ENCODE results near the gene CCNF.

The CCNF gene

DNA sequence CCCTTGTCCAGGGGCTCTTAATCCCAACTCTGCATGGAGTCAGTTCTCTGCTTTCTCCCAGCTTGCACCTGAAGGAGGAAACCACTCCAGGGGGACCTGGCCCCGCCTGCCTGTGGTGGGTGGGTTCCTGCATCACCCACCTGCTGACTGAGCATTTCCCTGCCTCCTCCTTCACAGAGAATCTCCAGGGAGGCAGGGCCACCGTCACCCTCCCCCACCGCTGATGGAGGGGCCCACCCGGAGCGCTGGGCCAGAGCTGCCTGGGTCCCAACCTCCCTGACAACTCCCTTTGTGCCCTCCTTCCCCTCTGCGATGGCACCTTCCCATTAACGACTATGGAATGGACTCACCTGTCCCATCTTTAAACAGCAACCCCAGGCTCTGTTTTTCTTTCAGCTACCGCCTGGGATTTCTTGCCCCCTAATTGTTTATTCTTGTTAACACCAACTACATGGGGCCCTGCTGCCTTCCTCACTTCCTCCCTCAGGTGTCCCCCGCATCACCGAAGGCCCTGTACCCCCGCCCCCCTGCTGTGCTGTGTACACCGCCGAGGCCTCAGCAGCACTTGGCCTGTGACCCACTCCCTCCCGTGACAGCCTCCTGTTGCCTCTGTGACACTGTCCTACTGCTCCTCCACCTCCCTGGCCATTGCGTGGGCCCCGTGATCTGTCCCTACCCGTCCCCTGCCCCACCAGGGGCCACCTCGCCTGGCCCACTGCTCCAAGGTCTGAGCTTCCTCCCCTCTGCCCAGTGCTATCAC, 29.8 kb downstream of the CCNF start:
- no peak for DNase-seq

DNA sequence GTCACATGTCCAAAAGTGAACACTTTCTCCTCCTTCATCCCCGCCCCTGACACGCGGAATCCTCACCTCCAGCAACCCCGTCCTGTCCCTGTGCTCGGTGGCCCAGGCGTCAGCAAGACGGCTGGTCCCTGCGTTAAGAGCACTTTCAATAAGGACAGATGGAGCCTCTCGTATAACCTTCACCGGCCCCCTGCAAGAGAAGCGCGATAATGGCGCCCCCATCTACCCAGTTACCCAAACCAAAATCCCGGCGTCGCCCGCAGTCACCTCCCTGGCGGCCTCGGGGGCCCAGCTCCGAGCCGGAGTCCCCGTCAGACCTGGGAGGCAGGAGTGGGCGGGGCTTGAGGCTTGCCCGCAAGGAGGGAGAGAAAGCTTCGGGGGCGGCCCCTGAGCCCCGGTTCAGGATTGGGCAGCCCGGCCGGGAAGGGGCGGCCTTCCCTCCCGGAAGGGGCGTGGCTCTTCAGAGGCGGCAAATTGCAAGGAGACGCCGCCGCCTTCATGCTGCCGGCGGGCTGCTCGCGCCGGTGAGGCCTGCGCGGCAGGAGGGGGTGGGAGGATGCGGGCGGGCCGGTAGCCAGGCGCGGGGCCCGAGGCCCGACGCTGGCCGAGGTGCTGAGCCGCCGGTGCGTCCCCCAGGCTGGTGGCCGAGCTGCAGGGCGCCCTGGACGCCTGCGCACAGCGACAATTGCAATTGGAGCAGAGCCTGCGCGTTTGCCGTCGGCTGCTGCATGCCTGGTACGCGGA, 30.6 kb downstream of the CCNF start, which contains the start of gene TEDC2:
Gene TEDC2, plus strand, starts transcription at position 463 of the 744 bp plus-strand sequence. Its CDS starts 36 bp downstream, at position 499.
- peak; percentile 30 to 91 (median 86) for DNase-seq

DNA sequence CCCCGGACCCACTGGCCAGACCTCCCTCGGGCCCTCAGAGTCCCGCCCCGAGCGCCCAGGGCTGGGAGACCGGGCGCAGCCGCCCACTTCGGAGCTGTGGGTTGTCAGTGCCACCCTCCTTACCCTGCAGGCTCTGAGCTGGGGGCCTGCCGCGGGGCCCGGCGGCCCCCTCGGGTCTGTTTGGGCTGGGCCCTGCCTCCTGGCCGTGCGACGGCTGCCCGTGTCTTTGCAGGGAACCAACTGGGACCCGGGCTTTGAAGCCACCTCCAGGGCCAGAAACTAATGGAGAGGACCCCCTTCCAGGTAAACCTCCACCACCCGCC, 31.1 kb downstream of the CCNF start:
- DNase-seq = no peak

DNA sequence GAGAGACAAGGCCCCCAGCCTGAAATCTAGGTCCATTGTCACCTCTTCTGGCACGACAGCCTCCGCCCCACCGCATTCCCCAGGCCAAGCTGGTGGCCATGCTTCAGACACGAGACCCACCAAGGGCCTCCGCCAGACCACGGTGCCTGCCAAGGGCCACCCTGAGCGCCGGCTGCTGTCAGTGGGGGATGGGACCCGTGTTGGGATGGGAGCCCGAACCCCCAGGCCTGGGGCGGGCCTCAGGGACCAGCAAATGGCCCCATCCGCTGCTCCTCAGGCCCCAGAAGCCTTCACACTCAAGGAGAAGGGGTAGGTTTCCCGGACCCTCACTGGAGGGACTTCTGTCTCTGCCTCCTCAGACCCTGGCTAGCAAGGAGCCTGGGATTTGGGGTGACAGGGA, 31.7 kb downstream of the CCNF start:
- DNase-seq = no peak

DNA sequence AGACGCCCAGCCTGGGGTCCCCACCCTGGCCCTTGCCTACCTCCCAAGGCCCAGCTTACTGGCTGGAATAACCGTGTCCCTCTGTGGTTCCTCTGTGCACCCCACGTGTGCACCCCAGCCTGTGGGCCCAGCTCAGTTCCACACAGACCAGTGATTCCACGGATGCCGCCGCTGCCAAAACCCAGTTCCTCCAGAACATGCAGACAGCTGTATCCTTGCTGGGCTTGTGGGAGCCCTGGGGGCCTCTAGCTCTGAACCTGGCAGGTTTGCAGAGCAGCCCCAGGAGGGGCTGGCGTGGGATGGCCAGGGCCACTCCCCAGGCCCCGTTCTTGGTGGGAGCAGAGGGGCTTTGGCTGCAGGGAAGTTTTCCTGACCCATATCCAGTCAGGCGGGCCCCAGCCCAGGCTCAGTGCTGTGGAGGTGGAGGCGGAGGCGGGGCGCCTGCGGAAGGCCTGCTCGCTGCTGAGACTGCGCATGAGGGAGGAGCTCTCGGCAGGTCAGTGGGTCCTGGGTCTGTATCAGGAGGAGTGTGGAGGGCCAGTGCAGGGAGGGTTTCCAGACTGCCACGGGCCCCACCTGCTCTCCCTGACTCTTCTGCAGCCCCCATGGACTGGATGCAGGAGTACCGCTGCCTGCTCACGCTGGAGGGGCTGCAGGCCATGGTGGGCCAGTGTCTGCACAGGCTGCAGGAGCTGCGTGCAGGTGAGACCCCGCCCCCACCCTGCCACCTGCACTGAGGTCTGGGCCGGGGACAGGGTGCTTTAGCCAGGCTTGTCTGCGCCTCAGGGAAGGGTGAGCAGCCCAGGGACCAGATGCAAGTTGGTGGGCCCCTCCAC, 33.0 kb downstream of the CCNF start:
- no peak for DNase-seq

DNA sequence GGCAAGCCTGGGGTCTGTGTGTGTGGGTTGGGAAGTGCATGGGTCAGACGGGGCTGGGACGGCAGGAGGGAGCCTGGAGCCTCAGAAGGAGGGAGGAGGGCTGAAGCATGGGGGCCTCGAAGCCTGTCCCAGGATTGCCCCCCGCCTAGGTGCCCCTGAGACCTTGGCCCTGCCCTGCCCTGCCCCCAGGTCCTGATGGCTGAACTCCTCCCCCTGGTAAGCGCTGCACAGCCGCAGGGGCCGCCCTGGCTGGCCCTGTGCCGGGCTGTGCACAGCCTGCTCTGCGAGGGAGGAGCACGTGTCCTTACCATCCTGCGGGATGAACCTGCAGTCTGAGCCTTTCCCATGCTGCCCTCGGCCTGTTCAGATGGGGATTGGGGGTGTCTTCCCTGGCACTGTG, 35.1 kb downstream of the CCNF start:
- DNase-seq = no peak

DNA sequence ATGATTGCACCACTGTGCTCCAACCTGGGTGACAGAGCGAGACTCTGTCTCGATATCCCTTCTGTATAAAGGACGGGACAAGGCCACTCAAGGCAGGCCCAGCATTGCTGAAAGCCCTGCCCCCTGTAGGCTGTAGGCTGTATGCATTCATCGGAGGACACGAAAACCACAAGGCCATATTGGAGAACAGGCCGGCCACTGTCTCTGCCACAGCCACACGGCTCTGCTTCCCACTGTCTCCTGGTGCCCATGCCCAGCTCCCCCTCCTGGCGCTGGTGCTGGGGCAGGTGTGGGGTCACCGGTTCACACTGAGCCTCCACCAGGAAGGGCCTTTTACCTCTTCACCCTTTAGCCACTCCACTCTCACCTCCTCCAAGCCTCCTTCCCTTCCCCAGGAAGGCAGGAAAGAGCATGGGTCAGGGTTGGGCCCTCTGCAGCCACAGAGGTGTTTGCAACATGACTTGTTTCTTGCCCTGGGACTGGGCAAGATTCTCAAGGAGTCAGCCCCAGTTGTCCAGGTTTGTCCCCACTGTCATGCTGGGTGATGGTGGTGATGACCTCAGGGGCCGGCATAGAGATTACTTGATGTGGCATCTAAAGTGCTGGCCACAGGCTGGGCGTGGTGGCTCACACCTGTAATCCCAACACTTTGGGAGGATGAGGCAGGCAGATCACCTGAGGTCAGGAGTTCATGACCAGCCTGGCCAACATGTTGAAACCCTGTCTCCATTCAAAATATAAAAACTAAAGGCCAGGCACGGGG, 36.6 kb downstream of the CCNF start:
- no peak for DNase-seq

DNA sequence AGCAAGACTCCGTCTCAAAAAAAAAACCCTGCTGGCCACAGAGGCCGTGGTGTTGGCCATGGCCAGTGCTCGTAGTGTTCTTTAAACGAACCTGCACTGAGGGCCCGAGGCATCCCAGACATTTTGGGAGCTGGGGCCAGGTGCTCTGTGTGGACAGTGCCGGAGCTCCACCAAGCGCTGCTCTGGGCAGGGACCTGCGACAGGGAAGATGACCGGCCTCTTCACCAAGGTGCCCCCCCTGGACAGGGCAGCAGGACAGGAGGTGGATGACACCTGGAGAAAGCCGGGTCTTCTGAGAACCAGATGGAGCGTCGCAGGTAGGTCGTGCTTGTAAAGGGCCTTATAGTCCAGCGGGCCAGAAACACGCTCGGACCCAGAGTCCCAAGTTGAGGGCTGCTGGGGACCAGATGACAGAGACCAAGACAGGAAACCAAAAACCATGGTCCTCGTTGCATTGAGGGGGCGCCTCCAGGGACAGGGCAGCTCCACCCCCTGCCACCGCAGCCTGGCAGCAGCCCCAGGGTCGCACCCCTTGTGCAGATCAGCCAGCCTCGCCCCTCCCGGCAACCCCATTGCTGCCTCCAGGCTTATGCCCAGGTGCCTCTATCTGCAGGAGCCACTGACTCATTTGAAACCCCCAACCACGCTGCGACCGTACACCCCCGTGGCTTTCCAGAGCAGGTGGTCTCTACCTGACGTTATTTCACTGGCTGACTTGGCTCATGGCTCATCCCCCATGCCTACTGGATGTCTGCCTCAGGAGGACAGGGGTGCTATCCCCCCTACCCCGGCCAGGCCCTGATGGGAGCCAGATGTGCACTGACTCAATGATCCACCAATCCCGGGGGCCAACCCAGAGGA, 37.6 kb downstream of the CCNF start:
- DNase-seq = no peak

DNA sequence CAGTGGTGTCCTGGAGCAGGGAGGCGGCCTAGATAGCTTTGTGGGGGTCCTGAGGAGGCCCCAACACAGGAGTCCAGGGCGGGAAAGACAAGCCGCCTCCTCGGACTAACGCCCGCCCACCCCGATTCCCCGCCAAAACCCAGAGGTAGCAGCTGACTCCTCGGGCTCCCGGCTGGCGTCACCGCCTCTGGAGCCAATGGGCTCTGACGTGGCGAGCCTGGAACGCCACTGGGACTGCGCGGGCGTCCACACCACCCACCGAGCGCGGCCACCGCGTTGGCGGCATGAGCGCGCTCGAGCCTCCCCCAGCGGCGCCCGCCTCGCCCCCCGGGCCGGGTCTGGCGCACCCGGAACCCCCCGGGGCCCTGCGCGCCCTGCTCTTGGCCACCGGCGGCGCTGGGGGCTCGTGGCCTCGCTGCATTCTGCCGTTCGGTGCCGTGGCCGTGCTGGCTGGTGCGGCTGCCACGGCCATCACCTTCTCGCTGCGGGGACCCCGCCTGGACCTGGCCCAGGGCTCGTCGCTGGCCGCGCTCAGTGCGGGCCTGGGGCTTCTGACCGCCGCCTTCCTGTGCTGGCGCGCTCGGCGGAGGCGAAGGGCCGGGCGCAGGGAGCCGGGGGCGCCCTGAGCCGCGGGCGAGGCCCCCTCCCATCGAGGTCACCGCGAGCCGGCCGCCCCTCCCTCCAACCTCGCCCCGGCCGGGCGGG, 38.4 kb downstream of the CCNF start:
- DNase-seq = peak in 10 of 14 donors; percentile 22 to 64 (median 42)

DNA sequence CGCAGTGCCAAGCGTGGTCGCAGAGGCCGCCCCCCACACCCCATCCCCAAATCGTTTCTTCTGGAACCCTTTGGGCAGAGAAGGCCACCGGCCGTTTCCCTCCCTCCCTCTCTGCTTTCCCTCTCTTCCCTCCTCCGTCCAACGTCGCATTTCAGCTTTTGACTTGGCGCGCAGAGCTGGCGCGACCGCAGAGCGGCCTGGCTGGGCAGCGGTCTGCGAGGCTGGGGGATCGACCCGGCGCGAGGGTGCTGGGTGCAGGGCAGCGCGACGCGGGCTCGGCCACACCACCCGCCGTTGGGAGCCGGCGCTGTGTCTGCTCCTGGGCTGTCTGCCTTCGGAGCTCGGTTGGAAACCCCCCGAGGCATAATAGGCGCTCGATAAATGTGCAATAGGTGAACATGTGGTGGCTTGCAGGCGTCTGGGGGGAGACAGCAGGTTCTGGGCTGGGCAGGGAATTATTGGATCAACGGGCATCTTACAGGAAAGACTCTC, 39.0 kb downstream of the CCNF start:
- peak in 4 of 14 donors; percentile 33 to 64 (median 34) for DNase-seq

DNA sequence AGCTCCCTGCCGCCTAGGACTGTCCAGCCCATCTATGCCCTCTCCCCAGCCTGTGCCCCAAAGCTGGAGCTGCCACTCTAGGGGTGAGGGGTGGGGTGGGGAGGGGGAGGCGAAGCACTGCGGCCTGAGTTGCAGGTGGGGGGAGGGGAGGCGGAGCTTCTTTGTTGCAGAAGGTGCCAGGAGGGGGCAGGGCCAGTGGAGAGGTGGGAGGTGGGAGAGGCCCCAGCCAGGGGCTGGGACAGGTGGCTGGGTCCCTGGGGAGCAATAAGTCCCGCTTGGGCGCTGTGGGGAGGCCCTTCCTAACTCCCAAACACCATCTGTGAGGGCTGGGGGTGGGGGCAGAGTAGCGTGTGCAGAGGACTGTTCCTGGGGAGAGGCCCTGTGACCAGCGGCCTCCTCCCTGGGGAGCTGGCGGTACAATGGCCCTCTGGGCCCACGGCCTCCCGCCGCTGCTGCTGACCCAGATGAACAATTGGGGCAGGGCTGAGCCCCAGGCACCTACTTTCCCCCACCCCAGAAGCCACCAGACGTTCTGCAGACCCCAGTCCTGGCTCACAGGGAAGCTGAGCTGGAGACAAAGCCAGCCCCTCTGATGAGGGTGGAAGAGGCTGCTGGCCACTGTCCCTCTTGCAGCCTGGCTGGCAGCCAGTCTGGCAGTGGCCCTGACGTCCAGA, 39.6 kb downstream of the CCNF start:
- DNase-seq = peak in 8 of 14 donors; percentile 49 to 75 (median 59)

DNA sequence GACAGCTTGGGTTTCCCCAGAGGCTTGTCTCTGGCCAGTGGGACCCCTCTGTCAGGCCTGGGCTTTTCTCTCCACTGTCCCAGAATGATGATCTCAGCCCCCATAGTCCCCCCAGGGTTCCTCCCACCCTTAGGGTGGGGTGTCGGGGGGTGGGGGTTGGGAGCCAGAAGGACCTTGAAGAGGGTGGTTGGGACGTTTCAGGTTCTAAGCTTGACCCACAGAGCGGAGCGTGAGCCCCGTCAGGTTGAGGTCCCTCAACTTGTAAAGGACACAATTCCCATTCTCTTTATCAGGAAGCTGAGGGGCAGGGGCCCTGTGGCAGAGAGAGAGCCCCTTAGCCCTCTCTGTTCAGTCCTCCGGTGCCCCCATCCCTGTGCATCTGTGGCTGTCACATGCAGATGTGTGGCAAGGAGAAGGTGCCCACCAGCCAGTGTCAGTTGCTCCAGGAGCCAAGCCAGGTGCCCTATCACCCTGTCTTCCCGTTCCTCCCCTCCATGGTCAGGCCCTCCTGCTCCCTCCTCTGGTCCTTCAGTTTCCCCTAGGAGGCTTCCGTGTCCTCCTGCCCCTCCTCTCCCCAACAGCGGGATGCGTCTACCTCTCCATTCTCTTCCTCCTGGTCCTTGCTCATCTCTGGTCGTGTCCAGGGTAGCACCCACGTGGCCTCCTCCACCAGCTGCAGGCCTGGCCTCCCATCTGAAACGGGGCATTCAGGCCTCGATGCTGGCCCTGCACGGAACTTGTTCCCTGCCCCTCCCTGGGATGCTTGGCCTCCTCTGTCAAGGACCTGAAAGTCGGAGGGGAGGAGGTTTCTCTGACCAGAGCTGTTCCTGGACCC, 40.4 kb downstream of the CCNF start:
- DNase-seq = no peak

DNA sequence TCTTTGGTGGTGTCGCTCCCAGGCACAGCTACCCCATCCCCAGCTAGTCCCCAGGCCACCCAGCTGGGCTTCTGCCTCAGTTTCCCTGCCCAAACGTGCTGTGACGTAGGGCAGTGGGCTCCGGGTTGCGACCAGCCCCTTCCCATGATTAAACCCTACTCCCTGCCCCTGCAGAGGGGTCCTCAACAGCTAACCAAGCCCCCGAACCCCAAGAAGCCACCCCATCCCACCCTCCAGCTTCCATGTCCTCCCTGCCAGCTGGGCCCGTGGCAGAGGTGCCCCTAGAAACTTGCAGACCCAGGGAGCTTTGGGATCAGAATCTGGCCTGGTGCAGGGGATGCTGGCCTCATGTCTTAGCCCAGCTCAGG, 41.0 kb downstream of the CCNF start:
- DNase-seq = no peak

DNA sequence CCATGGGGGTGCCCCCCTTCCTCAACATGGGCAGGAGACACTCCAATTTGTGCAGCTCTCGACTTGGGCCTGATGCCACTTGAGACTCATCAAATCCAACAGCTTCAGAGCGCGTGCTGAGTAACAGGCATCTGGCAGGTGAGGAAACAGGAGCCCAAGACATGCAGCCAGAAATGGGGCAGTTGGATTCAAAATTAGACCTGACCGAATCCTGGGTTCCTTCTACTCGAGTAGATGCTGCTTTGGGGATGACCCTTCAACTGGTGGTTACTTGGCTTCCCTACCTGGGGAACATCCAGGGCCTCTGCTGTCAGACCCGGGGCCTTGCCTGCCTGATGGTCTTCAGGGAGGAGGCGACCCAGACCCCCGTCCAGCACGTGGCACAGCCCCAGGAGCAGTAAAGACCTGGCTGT, 41.4 kb downstream of the CCNF start:
- no peak for DNase-seq

DNA sequence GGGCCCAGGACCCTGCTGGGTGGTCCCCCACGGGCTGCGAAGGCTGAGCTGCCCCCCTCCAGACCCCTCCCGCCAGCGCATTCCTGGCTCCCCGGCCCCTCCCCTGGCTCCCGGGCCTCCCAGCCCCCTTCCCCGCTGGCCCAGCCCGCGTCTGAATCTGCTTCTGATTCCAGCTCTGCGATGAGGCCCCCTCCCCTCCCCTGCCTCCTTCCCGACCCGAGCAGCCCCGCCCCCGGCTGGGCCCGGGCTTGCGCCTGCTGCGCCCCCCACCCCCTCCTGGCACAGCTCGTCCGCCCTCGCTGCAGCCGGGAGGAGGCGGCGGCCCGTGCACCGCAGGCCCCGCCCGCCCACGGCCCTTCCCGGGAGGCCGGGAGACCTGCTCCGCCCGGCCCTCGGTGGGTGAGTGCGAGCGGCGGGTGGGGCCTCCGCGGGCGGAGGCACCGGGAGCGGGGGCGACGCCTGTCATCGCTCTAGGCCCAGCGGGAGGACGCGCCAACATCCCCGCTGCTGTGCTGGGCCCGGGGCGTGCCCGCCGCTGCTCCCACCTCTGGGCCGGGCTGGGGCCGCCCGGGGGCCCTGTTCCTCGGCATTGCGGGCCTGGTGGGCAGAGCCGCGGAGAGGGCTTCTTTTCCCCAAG, 41.9 kb downstream of the CCNF start, which contains the start of gene NTN3:
Gene NTN3, plus strand, starts transcription at position 282 of the 637 bp plus-strand sequence. CDS start 405 bp downstream, outside the sequence.
- DNase-seq = peak in 1 of 14 donors; percentile 25

DNA sequence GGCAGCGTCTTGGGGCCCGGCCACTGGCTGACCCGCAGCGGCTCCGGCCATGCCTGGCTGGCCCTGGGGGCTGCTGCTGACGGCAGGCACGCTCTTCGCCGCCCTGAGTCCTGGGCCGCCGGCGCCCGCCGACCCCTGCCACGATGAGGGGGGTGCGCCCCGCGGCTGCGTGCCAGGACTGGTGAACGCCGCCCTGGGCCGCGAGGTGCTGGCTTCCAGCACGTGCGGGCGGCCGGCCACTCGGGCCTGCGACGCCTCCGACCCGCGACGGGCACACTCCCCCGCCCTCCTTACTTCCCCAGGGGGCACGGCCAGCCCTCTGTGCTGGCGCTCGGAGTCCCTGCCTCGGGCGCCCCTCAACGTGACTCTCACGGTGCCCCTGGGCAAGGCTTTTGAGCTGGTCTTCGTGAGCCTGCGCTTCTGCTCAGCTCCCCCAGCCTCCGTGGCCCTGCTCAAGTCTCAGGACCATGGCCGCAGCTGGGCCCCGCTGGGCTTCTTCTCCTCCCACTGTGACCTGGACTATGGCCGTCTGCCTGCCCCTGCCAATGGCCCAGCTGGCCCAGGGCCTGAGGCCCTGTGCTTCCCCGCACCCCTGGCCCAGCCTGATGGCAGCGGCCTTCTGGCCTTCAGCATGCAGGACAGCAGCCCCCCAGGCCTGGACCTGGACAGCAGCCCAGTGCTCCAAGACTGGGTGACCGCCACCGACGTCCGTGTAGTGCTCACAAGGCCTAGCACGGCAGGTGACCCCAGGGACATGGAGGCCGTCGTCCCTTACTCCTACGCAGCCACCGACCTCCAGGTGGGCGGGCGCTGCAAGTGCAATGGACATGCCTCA, 42.6 kb downstream of the CCNF start:
- no peak for DNase-seq

DNA sequence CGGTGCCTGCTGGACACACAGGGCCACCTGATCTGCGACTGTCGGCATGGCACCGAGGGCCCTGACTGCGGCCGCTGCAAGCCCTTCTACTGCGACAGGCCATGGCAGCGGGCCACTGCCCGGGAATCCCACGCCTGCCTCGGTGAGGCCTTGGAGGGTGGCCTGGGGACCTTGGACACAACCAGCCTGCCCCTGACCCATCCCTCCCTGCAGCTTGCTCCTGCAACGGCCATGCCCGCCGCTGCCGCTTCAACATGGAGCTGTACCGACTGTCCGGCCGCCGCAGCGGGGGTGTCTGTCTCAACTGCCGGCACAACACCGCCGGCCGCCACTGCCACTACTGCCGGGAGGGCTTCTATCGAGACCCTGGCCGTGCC, 43.2 kb downstream of the CCNF start:
- DNase-seq = no peak

All from C1 segment of cervical spinal cord (tissue), 14 donors.